IMR-90 (cell line): ENCODE results near the gene CD1D. TPM values are rescaled to one million over a fixed set of nuclear protein-coding genes. Genes with fewer than 3 reads are reported as not detected.

ENCODE experiments used
- ATAC-seq: fragments of 200-7000 bp; cut with Tn5 transposase; 2 replicates; pipeline ENCODE4 v1.9.1; 2020; ENCODE audit warnings: low read depth, mild to moderate bottlenecking, moderate library complexity
- BruUV-seq: library from RNA; stranded (reverse); fragments of 400-500 nt; replicated peaks from 2 replicates; lab custom pipeline; 2021; lab: Mats Ljungman, UMichigan
- CTCF ChIA-PET: fragments of 300-600 bp; formaldehyde crosslinking; extraction: SDS; loops from one replicate; lab custom pipeline; 2021; ENCODE audit warnings: antibody characterized with exemption; lab: Yijun Ruan, JAX
- POLR2A ChIA-PET: fragments of 300-600 bp; sonication (Branson Sonifier 250); formaldehyde crosslinking; loops from one replicate; lab custom pipeline; 2022; ENCODE audit warnings: antibody characterized with exemption; ENCODE audit not compliant: unreplicated experiment; lab: Charles Lee
- DNase-seq: peaks from one replicate; pipeline ENCODE4 v3.0.0; 2013
- H2AFZ ChIP-seq: replicated peaks from 2 replicates; pipeline ENCODE3; 2013; ENCODE audit warnings: low read length, mild to moderate bottlenecking; ENCODE audit not compliant: poor library complexity
- H2AK5ac ChIP-seq: 2 replicates; pipeline ENCODE4 v1.6.1; 2013; ENCODE audit warnings: low read depth, low read length, inconsistent platforms
- H2AK9ac ChIP-seq: replicated peaks from 2 replicates; pipeline ENCODE3; 2013; ENCODE audit warnings: mild to moderate bottlenecking, low read depth, low read length, moderate library complexity; ENCODE audit not compliant: poor library complexity
- H2BK120ac ChIP-seq: 2 replicates; pipeline ENCODE4 v1.6.1; 2013; ENCODE audit warnings: low read depth, low read length, inconsistent platforms
- H2BK15ac ChIP-seq: 3 replicates; pipeline ENCODE4 v1.6.1; 2013; ENCODE audit warnings: low read depth, low read length, inconsistent platforms
- H2BK20ac ChIP-seq: 2 replicates; pipeline ENCODE4 v1.6.1; 2013; ENCODE audit warnings: low read depth, mild to moderate bottlenecking, inconsistent platforms, low read length, moderate library complexity
- H2BK5ac ChIP-seq: 2 replicates; pipeline ENCODE4 v1.6.1; 2013; ENCODE audit warnings: mild to moderate bottlenecking, low read depth, low read length, inconsistent platforms; ENCODE audit not compliant: poor library complexity, severe bottlenecking
- H3K14ac ChIP-seq: replicated peaks from 2 replicates; pipeline ENCODE4 v1.6.1; 2013; ENCODE audit warnings: low read depth, low read length, inconsistent platforms
- H3K18ac ChIP-seq: 2 replicates; pipeline ENCODE4 v1.6.1; 2013; ENCODE audit warnings: low read depth, low read length, control low read depth
- H3K23ac ChIP-seq: 2 replicates; pipeline ENCODE4 v1.6.1; 2013; ENCODE audit warnings: low read depth, low read length, inconsistent platforms
- H3K27ac ChIP-seq: 2 replicates; pipeline ENCODE4 v1.5.1; 2013; ENCODE audit warnings: mild to moderate bottlenecking, control low read depth, low read length; ENCODE audit not compliant: insufficient read depth
- H3K27me3 ChIP-seq: 2 replicates; pipeline ENCODE4 v1.6.1; 2013; ENCODE audit warnings: low read length; ENCODE audit not compliant: control insufficient read depth, insufficient read depth
- H3K36me3 ChIP-seq: 2 replicates; pipeline ENCODE4 v1.6.1; 2013; ENCODE audit warnings: low read length, mixed read lengths; ENCODE audit not compliant: control insufficient read depth, insufficient read depth
- H3K4ac ChIP-seq: 2 replicates; pipeline ENCODE4 v1.6.1; 2013; ENCODE audit warnings: low read depth, low read length, inconsistent platforms
- H3K4me1 ChIP-seq: 2 replicates; pipeline ENCODE4 v1.6.1; 2013; ENCODE audit warnings: low read length, mixed read lengths; ENCODE audit not compliant: control insufficient read depth, insufficient read depth
- H3K4me2 ChIP-seq: 2 replicates; pipeline ENCODE4 v1.6.1; 2013; ENCODE audit warnings: low read depth, mild to moderate bottlenecking, control low read depth, low read length, moderate library complexity
- H3K4me3 ChIP-seq: 2 replicates; pipeline ENCODE4 v1.5.1; 2013; ENCODE audit warnings: low read depth, mild to moderate bottlenecking, control low read depth, low read length, moderate library complexity; ENCODE audit not compliant: insufficient read depth
- H3K56ac ChIP-seq: 2 replicates; pipeline ENCODE4 v1.6.1; 2013; ENCODE audit warnings: low read length, inconsistent platforms; ENCODE audit not compliant: insufficient read depth; ENCODE audit errors: extremely low read depth
- H3K79me1 ChIP-seq, 2 experiments: 2 replicates each; pipeline ENCODE4 v1.6.1; 2013; ENCODE audit warnings: low read length in 2 of 2, inconsistent platforms in 1 of 2, low read depth in 1 of 2
- H3K9ac ChIP-seq: 2 replicates; pipeline ENCODE4 v1.6.1; 2013; ENCODE audit warnings: low read depth, low read length, control low read depth
- H3K9me1 ChIP-seq: 2 replicates; pipeline ENCODE4 v1.6.1; 2013; ENCODE audit warnings: low read length, inconsistent platforms; ENCODE audit not compliant: insufficient read depth
- H3K9me3 ChIP-seq: 2 replicates; pipeline ENCODE4 v1.6.1; 2013; ENCODE audit warnings: low read length; ENCODE audit not compliant: control insufficient read depth, insufficient read depth
- H4K20me1 ChIP-seq: 2 replicates; pipeline ENCODE4 v1.6.1; 2013; ENCODE audit warnings: low read length, inconsistent platforms; ENCODE audit not compliant: insufficient read depth
- H4K5ac ChIP-seq: 2 replicates; pipeline ENCODE4 v1.6.1; 2013; ENCODE audit warnings: mild to moderate bottlenecking, low read depth, low read length, control low read depth
- H4K8ac ChIP-seq, 2 experiments: 2 replicates each; pipeline ENCODE4 v1.6.1; 2013; ENCODE audit warnings: low read depth in 2 of 2, low read length in 2 of 2, control low read depth in 1 of 2, inconsistent platforms in 1 of 2
- H4K91ac ChIP-seq: 2 replicates; pipeline ENCODE4 v1.6.1; 2013; ENCODE audit warnings: low read depth, low read length, inconsistent platforms; ENCODE audit not compliant: insufficient read depth
- BHLHE40 ChIP-seq: fragments of 150-350 bp; IDR thresholded peaks from 2 replicates; pipeline ENCODE4 v1.6.1; 2016; ENCODE audit warnings: mild to moderate bottlenecking, low read depth, low read length
- CEBPB ChIP-seq: IDR thresholded peaks from 2 replicates; pipeline ENCODE4 v1.6.1; 2012; ENCODE audit warnings: low read depth, low read length, improper control_type of control experiment
- CHD1 ChIP-seq: IDR thresholded peaks from 2 replicates; pipeline ENCODE4 v1.6.1; 2012; ENCODE audit warnings: low read depth, low read length, improper control_type of control experiment
- FOS ChIP-seq: fragments of 150-350 bp; IDR thresholded peaks from 2 replicates; pipeline ENCODE4 v1.6.1; 2016; ENCODE audit warnings: low read depth, low read length
- MAFK ChIP-seq: IDR thresholded peaks from 2 replicates; pipeline ENCODE4 v1.6.1; 2012; ENCODE audit warnings: low read depth, low read length, improper control_type of control experiment
- MAZ ChIP-seq: IDR thresholded peaks from 2 replicates; pipeline ENCODE4 v1.6.1; 2012; ENCODE audit warnings: low read depth, mild to moderate bottlenecking, low read length, improper control_type of control experiment, moderate library complexity, borderline replicate concordance
- MXI1 ChIP-seq: IDR thresholded peaks from 2 replicates; pipeline ENCODE4 v1.6.1; 2012; ENCODE audit warnings: low read depth, mild to moderate bottlenecking, low read length, moderate library complexity, borderline replicate concordance
- NFE2L2 ChIP-seq: fragments of 150-350 bp; IDR thresholded peaks from 2 replicates; pipeline ENCODE4 v1.6.1; 2016; ENCODE audit warnings: low read depth, mild to moderate bottlenecking, low read length
- POLR2A ChIP-seq: IDR thresholded peaks from 2 replicates; pipeline ENCODE4 v1.6.1; 2012; ENCODE audit warnings: mild to moderate bottlenecking, low read depth, low read length
- RAD21 ChIP-seq: IDR thresholded peaks from 2 replicates; pipeline ENCODE4 v1.6.1; 2012; ENCODE audit warnings: low read length, improper control_type of control experiment
- RCOR1 ChIP-seq: IDR thresholded peaks from 2 replicates; pipeline ENCODE4 v1.6.1; 2012; ENCODE audit warnings: mild to moderate bottlenecking, low read length, improper control_type of control experiment; ENCODE audit not compliant: insufficient replicate concordance
- RFX5 ChIP-seq: IDR thresholded peaks from 2 replicates; pipeline ENCODE4 v1.8.0; 2012; ENCODE audit warnings: low read depth, mild to moderate bottlenecking, low read length, moderate library complexity
- SMC3 ChIP-seq: fragments of 150-350 bp; IDR thresholded peaks from 2 replicates; pipeline ENCODE4 v1.6.1; 2016; ENCODE audit warnings: low read depth, mild to moderate bottlenecking, antibody characterized with exemption, low read length, moderate library complexity
- WGBS, 2 experiments: methylation state at CpG; one replicate each; pipeline versions ENCODE4 v1.1.5 to v1.1.7; 2013; ENCODE audit warnings: missing lambda C conversion rate in 2 of 2; ENCODE audit not compliant: insufficient read length in 1 of 2; ENCODE audit errors: extremely low coverage in 2 of 2; 5-methylcytosine and 5-hydroxymethylcytosine counted together
- dilution Hi-C: fragments of 300-500 bp; cut with HindIII; formaldehyde crosslinking; loops from one replicate; pipeline ENCODE4 v1.14.3; 2018; ENCODE audit warnings: low sequenced_read_pairs; ENCODE audit not compliant: unreplicated experiment
- in situ Hi-C: fragments of 300-500 bp; cut with MboI; formaldehyde crosslinking; loops from 3 replicates; pipeline ENCODE4 v1.14.3; 2019; ENCODE audit warnings: low sequenced_read_pairs, inconsistent platforms, mixed read lengths
- intact Hi-C: fragments of 100-400 bp; cut with micrococcal nuclease; formaldehyde crosslinking; loops from 2 replicates; pipeline ENCODE4 v1.10.0; 2022
- polyA plus RNA-seq, 3 experiments: library from polyadenylated mRNA; depleted of rRNA; stranded (reverse); fragments of >200 nt; gene quantifications; 2 replicates each; pipeline ENCODE4 v1.2.3, GENCODE V29; 2012; ENCODE audit warnings: low replicate concordance in 1 of 3
- total RNA-seq: library from RNA; depleted of rRNA; stranded (reverse); fragments of >200 nt; gene quantifications from 2 replicates; pipeline ENCODE4 v1.2.3, GENCODE V29; 2012
- TF ChIP-seq, protein P1 (sequence below): fragments of 150-350 bp; IDR thresholded peaks from 2 replicates; pipeline ENCODE4 v1.6.1; 2017; ENCODE audit warnings: mild to moderate bottlenecking, antibody characterized with exemption, low read length, low read depth
- TF ChIP-seq, protein P2 (sequence below): conservative IDR thresholded peaks from 2 replicates; pipeline ENCODE4 v1.5.1; 2012; ENCODE audit warnings: mild to moderate bottlenecking, low read depth, low read length, improper control_type of control experiment
- TF ChIP-seq, protein P3 (sequence below): fragments of 150-350 bp; IDR thresholded peaks from 2 replicates; pipeline ENCODE4 v1.6.1; 2016; ENCODE audit warnings: low read depth, mild to moderate bottlenecking, low read length, moderate library complexity, borderline replicate concordance

The CD1D gene
- total and polyA plus RNA-seq, 2 of the 4 experiments (the other 2 are of a cell fraction): not detected

- no peak overlapping the region for H3K4ac ChIP-seq
- H2BK15ac ChIP-seq: no peak overlapping the region
- H4K8ac ChIP-seq: no peak overlapping the region
- H2BK20ac ChIP-seq: no peak overlapping the region
- no peak overlapping the region for H2BK5ac ChIP-seq
- no CpG with 5 or more reads among the region's 6 CpGs for WGBS, 2 experiments
- H4K20me1 ChIP-seq: no peaks in the 10 kb centered on the region
- H3K9me3 ChIP-seq: no peaks in the 10 kb centered on the region
- no peak overlapping the region for H3K27ac ChIP-seq
- DNase-seq: no peak
- no peak for TF ChIP-seq SMC3
- TF ChIP-seq, protein P1, sequence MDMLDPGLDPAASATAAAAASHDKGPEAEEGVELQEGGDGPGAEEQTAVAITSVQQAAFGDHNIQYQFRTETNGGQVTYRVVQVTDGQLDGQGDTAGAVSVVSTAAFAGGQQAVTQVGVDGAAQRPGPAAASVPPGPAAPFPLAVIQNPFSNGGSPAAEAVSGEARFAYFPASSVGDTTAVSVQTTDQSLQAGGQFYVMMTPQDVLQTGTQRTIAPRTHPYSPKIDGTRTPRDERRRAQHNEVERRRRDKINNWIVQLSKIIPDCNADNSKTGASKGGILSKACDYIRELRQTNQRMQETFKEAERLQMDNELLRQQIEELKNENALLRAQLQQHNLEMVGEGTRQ: no peak
- no peak for TF ChIP-seq RCOR1
- TF ChIP-seq RFX5: no peak
- no peak for TF ChIP-seq BHLHE40
- no peak for TF ChIP-seq FOS
- TF ChIP-seq, protein P2, sequence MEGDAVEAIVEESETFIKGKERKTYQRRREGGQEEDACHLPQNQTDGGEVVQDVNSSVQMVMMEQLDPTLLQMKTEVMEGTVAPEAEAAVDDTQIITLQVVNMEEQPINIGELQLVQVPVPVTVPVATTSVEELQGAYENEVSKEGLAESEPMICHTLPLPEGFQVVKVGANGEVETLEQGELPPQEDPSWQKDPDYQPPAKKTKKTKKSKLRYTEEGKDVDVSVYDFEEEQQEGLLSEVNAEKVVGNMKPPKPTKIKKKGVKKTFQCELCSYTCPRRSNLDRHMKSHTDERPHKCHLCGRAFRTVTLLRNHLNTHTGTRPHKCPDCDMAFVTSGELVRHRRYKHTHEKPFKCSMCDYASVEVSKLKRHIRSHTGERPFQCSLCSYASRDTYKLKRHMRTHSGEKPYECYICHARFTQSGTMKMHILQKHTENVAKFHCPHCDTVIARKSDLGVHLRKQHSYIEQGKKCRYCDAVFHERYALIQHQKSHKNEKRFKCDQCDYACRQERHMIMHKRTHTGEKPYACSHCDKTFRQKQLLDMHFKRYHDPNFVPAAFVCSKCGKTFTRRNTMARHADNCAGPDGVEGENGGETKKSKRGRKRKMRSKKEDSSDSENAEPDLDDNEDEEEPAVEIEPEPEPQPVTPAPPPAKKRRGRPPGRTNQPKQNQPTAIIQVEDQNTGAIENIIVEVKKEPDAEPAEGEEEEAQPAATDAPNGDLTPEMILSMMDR: no peak
- TF ChIP-seq MAFK: no peak
- TF ChIP-seq RAD21: no peak
- no peak for TF ChIP-seq MAZ
- no peak for TF ChIP-seq MXI1
- no peak for TF ChIP-seq NFE2L2
- TF ChIP-seq, protein P3, sequence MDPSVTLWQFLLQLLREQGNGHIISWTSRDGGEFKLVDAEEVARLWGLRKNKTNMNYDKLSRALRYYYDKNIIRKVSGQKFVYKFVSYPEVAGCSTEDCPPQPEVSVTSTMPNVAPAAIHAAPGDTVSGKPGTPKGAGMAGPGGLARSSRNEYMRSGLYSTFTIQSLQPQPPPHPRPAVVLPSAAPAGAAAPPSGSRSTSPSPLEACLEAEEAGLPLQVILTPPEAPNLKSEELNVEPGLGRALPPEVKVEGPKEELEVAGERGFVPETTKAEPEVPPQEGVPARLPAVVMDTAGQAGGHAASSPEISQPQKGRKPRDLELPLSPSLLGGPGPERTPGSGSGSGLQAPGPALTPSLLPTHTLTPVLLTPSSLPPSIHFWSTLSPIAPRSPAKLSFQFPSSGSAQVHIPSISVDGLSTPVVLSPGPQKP: no peak
- TF ChIP-seq CHD1: no peak
- no peak for TF ChIP-seq CEBPB
- TF ChIP-seq POLR2A: no peak
- BruUV-seq: no TSS peak
- H2AK9ac ChIP-seq: no peak overlapping the region
- H3K56ac ChIP-seq: no peak overlapping the region
- intact Hi-C loops (no loop called here), in situ Hi-C loops (no loop called here), dilution Hi-C loops (no loop called here)
- H3K4me1 ChIP-seq: peaks cover 3% of the 10 kb centered on the region; the same call in 1 of the 2 replicates
- ATAC-seq: no peak
- H3K4me3 ChIP-seq: no peak overlapping the region
- H2AFZ ChIP-seq: no peak overlapping the region
- no peaks in the 10 kb centered on the region for H3K36me3 ChIP-seq
- H3K18ac ChIP-seq: no peak overlapping the region
- no peaks in the 10 kb centered on the region for H3K9me1 ChIP-seq
- POLR2A ChIA-PET: no interaction called here
- H4K91ac ChIP-seq: no peak overlapping the region
- H3K14ac ChIP-seq: no peak overlapping the region
- no peak overlapping the region for H2BK120ac ChIP-seq
- no peak overlapping the region for H2AK5ac ChIP-seq
- no peak overlapping the region for H4K5ac ChIP-seq
- H3K27me3 ChIP-seq: no peaks in the 10 kb centered on the region; the same call in 1 of the 2 replicates
- CTCF ChIA-PET: no interaction called here
- no peak overlapping the region for H3K4me2 ChIP-seq
- H3K23ac ChIP-seq: no peak overlapping the region
- H3K9ac ChIP-seq: no peak overlapping the region
- no peaks in the 10 kb centered on the region for H3K79me1 ChIP-seq
Observed at GRCh38 chr1:158191299-158191698, 10.6 kb downstream of the CD1D start.
